ENCODE results near the gene ZNF195. TPM values are rescaled to one million over a fixed set of nuclear protein-coding genes. Genes with fewer than 3 reads are reported as not detected.

The ZNF195 gene
- total RNA-seq, 1 experiment from 2014 or later: 85.5 TPM

DNA sequence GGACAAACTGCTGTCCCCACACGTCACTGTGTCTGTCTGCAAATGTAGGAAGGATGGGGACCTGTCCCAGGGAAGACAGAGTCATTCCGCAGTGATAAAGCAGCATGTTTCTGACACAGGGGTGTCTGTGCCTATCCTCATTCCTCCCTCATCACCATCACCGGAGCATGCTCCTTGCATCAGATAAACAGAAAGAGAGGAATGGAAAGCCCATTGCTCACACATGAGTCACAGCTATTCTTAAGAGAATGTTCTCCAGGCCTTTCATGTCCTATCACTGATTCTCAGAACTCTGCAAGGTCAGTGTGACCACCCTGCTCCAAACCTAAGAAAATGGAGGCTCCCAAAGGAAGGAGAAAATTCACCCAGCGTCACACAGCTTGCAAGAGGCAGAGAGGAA lies 38.9 kb downstream of the ZNF195 start (continued):
- no peak for TF ChIP-seq PREB (CRISPR knock-in tag; IDR thresholded peaks at IDR 0.05; ENCODE audit: borderline replicate concordance)
- TF ChIP-seq CREM (CRISPR knock-in tag; IDR thresholded peaks at IDR 0.05): no peak
- TF ChIP-seq CDX4 (CRISPR knock-in tag; IDR thresholded peaks at IDR 0.05; ENCODE audit: borderline replicate concordance): no peak

GRCh38 chr11:3339340-3339624 lies 39.7 kb downstream of the ZNF195 start:
- H3K27ac Mint-ChIP-seq: no peak overlapping the region
- peaks cover 4% of the 10 kb centered on the region for H3K4me1 Mint-ChIP-seq
- no peaks in the 10 kb centered on the region for H3K36me3 Mint-ChIP-seq
- TF ChIP-seq ZNF671 (CRISPR knock-in tag; IDR thresholded peaks at IDR 0.05) (no peak), ZNF121 (CRISPR knock-in tag; IDR thresholded peaks at IDR 0.05) (no peak), SP1 (CRISPR knock-in tag; conservative IDR thresholded peaks at IDR 0.05) (no peak), GABPB1 (CRISPR knock-in tag; IDR thresholded peaks at IDR 0.05) (no peak), SMAD4 (CRISPR knock-in tag; IDR thresholded peaks at IDR 0.05) (no peak), JAZF1 (CRISPR knock-in tag; IDR thresholded peaks at IDR 0.05) (no peak), E2F5 (CRISPR knock-in tag; IDR thresholded peaks at IDR 0.05) (no peak), RELA (CRISPR knock-in tag; IDR thresholded peaks at IDR 0.05; ENCODE audit: borderline replicate concordance) (no peak), AFF4 (CRISPR knock-in tag; IDR thresholded peaks at IDR 0.05; ENCODE audit: borderline replicate concordance) (no peak), MAX (CRISPR knock-in tag; IDR thresholded peaks at IDR 0.05) (no peak), GTF2I (CRISPR knock-in tag; conservative IDR thresholded peaks at IDR 0.05) (no peak), MXD4 (CRISPR knock-in tag; IDR thresholded peaks at IDR 0.05; ENCODE audit: borderline replicate concordance) (no peak)
- TF ChIP-seq, protein P1, sequence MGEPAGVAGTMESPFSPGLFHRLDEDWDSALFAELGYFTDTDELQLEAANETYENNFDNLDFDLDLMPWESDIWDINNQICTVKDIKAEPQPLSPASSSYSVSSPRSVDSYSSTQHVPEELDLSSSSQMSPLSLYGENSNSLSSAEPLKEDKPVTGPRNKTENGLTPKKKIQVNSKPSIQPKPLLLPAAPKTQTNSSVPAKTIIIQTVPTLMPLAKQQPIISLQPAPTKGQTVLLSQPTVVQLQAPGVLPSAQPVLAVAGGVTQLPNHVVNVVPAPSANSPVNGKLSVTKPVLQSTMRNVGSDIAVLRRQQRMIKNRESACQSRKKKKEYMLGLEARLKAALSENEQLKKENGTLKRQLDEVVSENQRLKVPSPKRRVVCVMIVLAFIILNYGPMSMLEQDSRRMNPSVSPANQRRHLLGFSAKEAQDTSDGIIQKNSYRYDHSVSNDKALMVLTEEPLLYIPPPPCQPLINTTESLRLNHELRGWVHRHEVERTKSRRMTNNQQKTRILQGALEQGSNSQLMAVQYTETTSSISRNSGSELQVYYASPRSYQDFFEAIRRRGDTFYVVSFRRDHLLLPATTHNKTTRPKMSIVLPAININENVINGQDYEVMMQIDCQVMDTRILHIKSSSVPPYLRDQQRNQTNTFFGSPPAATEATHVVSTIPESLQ (CRISPR knock-in tag; IDR thresholded peaks at IDR 0.05): no peak
- TF ChIP-seq, protein P2, sequence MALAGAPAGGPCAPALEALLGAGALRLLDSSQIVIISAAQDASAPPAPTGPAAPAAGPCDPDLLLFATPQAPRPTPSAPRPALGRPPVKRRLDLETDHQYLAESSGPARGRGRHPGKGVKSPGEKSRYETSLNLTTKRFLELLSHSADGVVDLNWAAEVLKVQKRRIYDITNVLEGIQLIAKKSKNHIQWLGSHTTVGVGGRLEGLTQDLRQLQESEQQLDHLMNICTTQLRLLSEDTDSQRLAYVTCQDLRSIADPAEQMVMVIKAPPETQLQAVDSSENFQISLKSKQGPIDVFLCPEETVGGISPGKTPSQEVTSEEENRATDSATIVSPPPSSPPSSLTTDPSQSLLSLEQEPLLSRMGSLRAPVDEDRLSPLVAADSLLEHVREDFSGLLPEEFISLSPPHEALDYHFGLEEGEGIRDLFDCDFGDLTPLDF (CRISPR knock-in tag; IDR thresholded peaks at IDR 0.05): no peak
- TF ChIP-seq, protein P3, sequence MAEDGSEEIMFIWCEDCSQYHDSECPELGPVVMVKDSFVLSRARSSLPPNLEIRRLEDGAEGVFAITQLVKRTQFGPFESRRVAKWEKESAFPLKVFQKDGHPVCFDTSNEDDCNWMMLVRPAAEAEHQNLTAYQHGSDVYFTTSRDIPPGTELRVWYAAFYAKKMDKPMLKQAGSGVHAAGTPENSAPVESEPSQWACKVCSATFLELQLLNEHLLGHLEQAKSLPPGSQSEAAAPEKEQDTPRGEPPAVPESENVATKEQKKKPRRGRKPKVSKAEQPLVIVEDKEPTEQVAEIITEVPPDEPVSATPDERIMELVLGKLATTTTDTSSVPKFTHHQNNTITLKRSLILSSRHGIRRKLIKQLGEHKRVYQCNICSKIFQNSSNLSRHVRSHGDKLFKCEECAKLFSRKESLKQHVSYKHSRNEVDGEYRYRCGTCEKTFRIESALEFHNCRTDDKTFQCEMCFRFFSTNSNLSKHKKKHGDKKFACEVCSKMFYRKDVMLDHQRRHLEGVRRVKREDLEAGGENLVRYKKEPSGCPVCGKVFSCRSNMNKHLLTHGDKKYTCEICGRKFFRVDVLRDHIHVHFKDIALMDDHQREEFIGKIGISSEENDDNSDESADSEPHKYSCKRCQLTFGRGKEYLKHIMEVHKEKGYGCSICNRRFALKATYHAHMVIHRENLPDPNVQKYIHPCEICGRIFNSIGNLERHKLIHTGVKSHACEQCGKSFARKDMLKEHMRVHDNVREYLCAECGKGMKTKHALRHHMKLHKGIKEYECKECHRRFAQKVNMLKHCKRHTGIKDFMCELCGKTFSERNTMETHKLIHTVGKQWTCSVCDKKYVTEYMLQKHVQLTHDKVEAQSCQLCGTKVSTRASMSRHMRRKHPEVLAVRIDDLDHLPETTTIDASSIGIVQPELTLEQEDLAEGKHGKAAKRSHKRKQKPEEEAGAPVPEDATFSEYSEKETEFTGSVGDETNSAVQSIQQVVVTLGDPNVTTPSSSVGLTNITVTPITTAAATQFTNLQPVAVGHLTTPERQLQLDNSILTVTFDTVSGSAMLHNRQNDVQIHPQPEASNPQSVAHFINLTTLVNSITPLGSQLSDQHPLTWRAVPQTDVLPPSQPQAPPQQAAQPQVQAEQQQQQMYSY (CRISPR knock-in tag; IDR thresholded peaks at IDR 0.05): no peak
- no peak for ATAC-seq
- ChIA-PET POLR2A (no interaction called here), CTCF (no interaction called here)
- DNase-seq (ENCODE audit: low spot score): no peak
- peaks cover 21% of the 10 kb centered on the region for H3K27me3 Mint-ChIP-seq (ENCODE audit: low read depth)
- no peak overlapping the region for H3K4me3 Mint-ChIP-seq
- H3K9me3 Mint-ChIP-seq: peaks cover 12% of the 10 kb centered on the region

Measured in WTC11 (cell line).